GM18499 (cell line): Measurements from ENCODE around the gene KIRREL3.
A peak's percentile ranks its signal among the peaks of the same experiment; 100 is the strongest.

Experiments
- ATAC-seq: cut with Tn5 transposase; IDR thresholded peaks from one replicate; pipeline ENCODE4 v1.9.1; 2021; ENCODE audit warnings: moderate number of reproducible peaks; ENCODE audit not compliant: insufficient read depth, unreplicated experiment

KIRREL3 gene

GRCh38 chr11:126754591-126755426 is 245.8 kb downstream of the KIRREL3 start:
- no peak for ATAC-seq

GRCh38 chr11:126753990-126754389 is 246.6 kb downstream of the KIRREL3 start:
- no peak for ATAC-seq

- ATAC-seq, result no peak
These were observed 249.3 kb downstream of the KIRREL3 start for GRCh38 chr11:126751242-126751641.

GRCh38 chr11:126748793-126749192 is 251.8 kb downstream of the KIRREL3 start:
- no peak for ATAC-seq

GRCh38 chr11:126748100-126748791 is 252.3 kb downstream of the KIRREL3 start:
- no peak for ATAC-seq

GRCh38 chr11:126747315-126747714 is 253.3 kb downstream of the KIRREL3 start:
- no peak for ATAC-seq

GRCh38 chr11:126746443-126746842 is 254.1 kb downstream of the KIRREL3 start:
- no peak for ATAC-seq

GRCh38 chr11:126744699-126745098 is 255.9 kb downstream of the KIRREL3 start:
- no peak for ATAC-seq

- ATAC-seq, result no peak
These were observed 256.9 kb downstream of the KIRREL3 start for GRCh38 chr11:126743628-126744027.

GRCh38 chr11:126742582-126742981 is 258.0 kb downstream of the KIRREL3 start:
- no peak for ATAC-seq

- ATAC-seq, result no peak
These were observed 259.7 kb downstream of the KIRREL3 start for GRCh38 chr11:126740846-126741245.

- no peak for ATAC-seq
These were observed 260.9 kb downstream of the KIRREL3 start for GRCh38 chr11:126739499-126740145.

- no peak for ATAC-seq
These were observed 262.1 kb downstream of the KIRREL3 start for GRCh38 chr11:126738295-126739031.

- ATAC-seq, result no peak
These were observed 263.6 kb downstream of the KIRREL3 start for GRCh38 chr11:126736682-126737572.

- no peak for ATAC-seq
These were observed 265.8 kb downstream of the KIRREL3 start for GRCh38 chr11:126734752-126735151.

GRCh38 chr11:126733685-126734084 is 266.9 kb downstream of the KIRREL3 start:
- no peak for ATAC-seq

- ATAC-seq, result peak; percentile 58
These were observed 267.6 kb downstream of the KIRREL3 start for GRCh38 chr11:126732981-126733380.

GRCh38 chr11:126731576-126732142 is 268.9 kb downstream of the KIRREL3 start:
- no peak for ATAC-seq

- no peak for ATAC-seq
These were observed 273.2 kb downstream of the KIRREL3 start for GRCh38 chr11:126727381-126727780.
